Fibroblast of lung (primary cell): Measurements from ENCODE around the gene SPDYE3. TPM values are rescaled to one million over a fixed set of nuclear protein-coding genes. Genes with fewer than 3 reads are reported as not detected.
"Not testable (repeated sequence)": the region's sequence is repeated elsewhere in the genome, so short reads cannot be mapped to it uniquely, and the experiment has no call there.

Experiments used
- DNase-seq, 2 donors: peaks; one replicate each; pipeline versions ENCODE4 v3.0.0 to v3.0.0-alpha.2; 2010; ENCODE audit warnings: low read depth in 2 of 2
- H2AFZ ChIP-seq: 2 replicates; pipeline ENCODE4 v1.5.1; 2012; ENCODE audit warnings: low read length, control low read depth, inconsistent platforms
- H3K27ac ChIP-seq: 2 replicates; pipeline ENCODE4 v1.5.1; 2011; ENCODE audit warnings: low read length, control low read depth; ENCODE audit not compliant: insufficient read depth
- H3K27me3 ChIP-seq: 2 replicates; pipeline ENCODE4 v1.5.1; 2011; ENCODE audit warnings: mild to moderate bottlenecking, low read length; ENCODE audit not compliant: control insufficient read depth, insufficient read depth
- H3K36me3 ChIP-seq: 2 replicates; pipeline ENCODE4 v1.5.1; 2011; ENCODE audit warnings: low read length; ENCODE audit not compliant: control insufficient read depth, insufficient read depth
- H3K4me1 ChIP-seq: 2 replicates; pipeline ENCODE4 v1.5.1; 2011; ENCODE audit warnings: low read length; ENCODE audit not compliant: control insufficient read depth, insufficient read depth; ENCODE audit errors: extremely low read depth
- H3K4me2 ChIP-seq: 2 replicates; pipeline ENCODE4 v1.5.1; 2011; ENCODE audit warnings: low read length, control low read depth; ENCODE audit not compliant: insufficient read depth; ENCODE audit errors: extremely low read depth
- H3K4me3 ChIP-seq, 4 experiments: fragments of 200-600 bp in 1 of 4; sonication (generic) in 1 of 4; replicated peaks in 1 of 4; 2 replicates each; pipeline ENCODE4 v1.5.1; 2011 to 2016; ENCODE audit warnings: low read length in 4 of 4, low read depth in 3 of 4, mild to moderate bottlenecking in 3 of 4, control low read depth in 2 of 4, inconsistent platforms in 1 of 4, mixed read lengths in 1 of 4; ENCODE audit not compliant: insufficient read depth in 1 of 4; ENCODE audit errors: control extremely low read depth in 1 of 4
- H3K79me2 ChIP-seq: 2 replicates; pipeline ENCODE4 v1.5.1; 2012; ENCODE audit warnings: mild to moderate bottlenecking, low read length, inconsistent platforms; ENCODE audit not compliant: control insufficient read depth, insufficient read depth
- H3K9ac ChIP-seq: 2 replicates; pipeline ENCODE4 v1.5.1; 2011; ENCODE audit warnings: mild to moderate bottlenecking, low read length, control low read depth; ENCODE audit not compliant: insufficient read depth
- H3K9me3 ChIP-seq: 2 replicates; pipeline ENCODE4 v1.5.1; 2012; ENCODE audit warnings: low read depth, low read length; ENCODE audit not compliant: control insufficient read depth, insufficient read depth
- H4K20me1 ChIP-seq: 2 replicates; pipeline ENCODE4 v1.5.1; 2011; ENCODE audit warnings: low read length; ENCODE audit not compliant: control insufficient read depth, insufficient read depth; ENCODE audit errors: extremely low read depth
- EZH2 ChIP-seq: IDR thresholded peaks from 2 replicates; pipeline ENCODE4 v1.5.1; 2012; ENCODE audit warnings: low read length, control low read depth, mild to moderate bottlenecking; ENCODE audit errors: missing control alignments
- polyA plus RNA-seq, 2 donors: library from polyadenylated mRNA; depleted of rRNA in 1 of 2; stranded (reverse) in 1 of 2; unstranded in 1 of 2; fragments of >200 nt; gene quantifications; 2 replicates each; pipeline ENCODE4 v1.2.1, GENCODE V29; 2011 to 2012; ENCODE audit warnings: missing spikeins in 1 of 2
- total RNA-seq: library from RNA; depleted of rRNA; stranded (reverse); fragments of >200 nt; gene quantifications from 2 replicates; pipeline ENCODE4 v1.2.1, GENCODE V29; 2014
- TF ChIP-seq, protein P1 (sequence below), 2 donors: IDR thresholded peaks in 1 of 2; conservative IDR thresholded peaks in 1 of 2; 1 replicate in 1 of 2; 2 replicates in 1 of 2; pipeline ENCODE4 v1.5.1; 2011 to 2012; ENCODE audit warnings: low read length in 2 of 2, control low read depth in 1 of 2, inconsistent platforms in 1 of 2, low read depth in 1 of 2, mild to moderate bottlenecking in 1 of 2

The SPDYE3 gene
- total and polyA plus RNA-seq, 2 donors (not counting 1 experiment from before 2014, with no cell fraction given), result not detected

DNA sequence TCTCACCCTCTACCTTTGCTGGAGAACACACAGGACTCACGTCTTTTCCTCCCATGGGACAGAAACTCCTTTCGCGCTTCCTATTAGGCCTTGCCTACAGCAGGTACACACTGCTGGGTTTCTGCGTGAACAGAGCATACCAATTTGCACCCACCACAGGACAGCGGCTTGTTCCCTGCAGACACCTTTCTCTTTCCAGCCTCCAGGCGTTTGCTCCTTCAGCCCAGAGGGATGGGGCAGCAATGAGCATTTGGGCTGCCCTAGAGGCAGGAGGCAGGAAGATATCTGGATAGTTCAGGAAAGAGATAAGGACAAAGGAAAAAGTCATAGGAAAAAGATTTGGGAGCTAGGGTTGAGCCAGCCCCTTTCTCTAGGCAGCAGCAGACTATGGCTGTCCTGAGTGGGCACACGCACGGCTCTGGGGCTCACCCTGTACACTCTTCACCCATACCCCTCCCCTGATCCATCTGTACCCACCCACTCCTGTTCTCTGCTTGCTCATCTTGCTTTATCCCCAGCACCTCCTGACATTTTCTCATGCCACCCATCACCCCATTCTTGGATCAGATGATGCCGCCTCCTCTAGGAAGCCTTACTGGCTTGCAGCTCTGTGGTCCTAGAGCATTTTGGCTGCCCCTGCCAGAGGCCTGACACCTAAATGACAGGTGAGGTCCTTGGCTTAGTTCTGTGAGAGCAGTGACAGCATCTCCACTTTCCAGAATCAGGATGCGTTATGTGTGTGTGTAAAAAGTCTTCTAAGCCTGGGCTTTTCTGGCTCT is 40.7 kb upstream of the SPDYE3 start:
- Histone ChIP-seq H3K4me3 (no peak overlapping the region), H3K79me2 (no peaks in the 10 kb centered on the region), H3K4me2 (no peak overlapping the region), H3K9me3 (no peaks in the 10 kb centered on the region), H3K27ac (no peak overlapping the region), H3K36me3 (no peaks in the 10 kb centered on the region), H3K4me1 (no peaks in the 10 kb centered on the region), H3K27me3 (no peaks in the 10 kb centered on the region), H2AFZ (no peak overlapping the region), H4K20me1 (no peaks in the 10 kb centered on the region), H3K9ac (no peak overlapping the region)
- DNase-seq, result no peak
- TF ChIP-seq, protein P1, sequence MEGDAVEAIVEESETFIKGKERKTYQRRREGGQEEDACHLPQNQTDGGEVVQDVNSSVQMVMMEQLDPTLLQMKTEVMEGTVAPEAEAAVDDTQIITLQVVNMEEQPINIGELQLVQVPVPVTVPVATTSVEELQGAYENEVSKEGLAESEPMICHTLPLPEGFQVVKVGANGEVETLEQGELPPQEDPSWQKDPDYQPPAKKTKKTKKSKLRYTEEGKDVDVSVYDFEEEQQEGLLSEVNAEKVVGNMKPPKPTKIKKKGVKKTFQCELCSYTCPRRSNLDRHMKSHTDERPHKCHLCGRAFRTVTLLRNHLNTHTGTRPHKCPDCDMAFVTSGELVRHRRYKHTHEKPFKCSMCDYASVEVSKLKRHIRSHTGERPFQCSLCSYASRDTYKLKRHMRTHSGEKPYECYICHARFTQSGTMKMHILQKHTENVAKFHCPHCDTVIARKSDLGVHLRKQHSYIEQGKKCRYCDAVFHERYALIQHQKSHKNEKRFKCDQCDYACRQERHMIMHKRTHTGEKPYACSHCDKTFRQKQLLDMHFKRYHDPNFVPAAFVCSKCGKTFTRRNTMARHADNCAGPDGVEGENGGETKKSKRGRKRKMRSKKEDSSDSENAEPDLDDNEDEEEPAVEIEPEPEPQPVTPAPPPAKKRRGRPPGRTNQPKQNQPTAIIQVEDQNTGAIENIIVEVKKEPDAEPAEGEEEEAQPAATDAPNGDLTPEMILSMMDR (conservative IDR thresholded peaks at IDR 0.05 in 1 of 2, IDR thresholded peaks at IDR 0.05 in 1 of 2; ENCODE audit: low read depth in 1 of 2, low read length in 2 of 2), result no peak

DNA sequence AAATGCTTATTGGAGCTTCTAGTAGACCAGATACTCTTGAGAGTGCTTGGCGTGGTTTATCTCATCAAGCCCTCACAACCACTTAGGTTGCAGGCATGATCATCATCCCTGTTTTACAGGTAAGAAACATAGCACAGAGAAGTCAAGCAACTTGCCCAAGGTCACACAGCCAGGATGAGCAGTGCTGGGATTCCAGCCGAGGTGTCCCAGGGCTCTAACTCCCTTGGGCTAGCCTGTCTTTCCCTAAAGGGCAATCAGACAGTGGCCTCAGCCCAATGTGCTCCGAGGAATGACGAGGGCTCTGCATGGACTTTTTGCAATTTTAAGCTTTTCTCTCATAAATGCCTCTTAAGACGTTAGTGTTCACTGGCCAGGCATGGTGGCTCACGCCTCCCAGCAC is 39.9 kb upstream of the SPDYE3 start:
- H3K79me2 ChIP-seq, result no peaks in the 10 kb centered on the region
- H3K4me3 ChIP-seq, result no peak overlapping the region
- no peak for DNase-seq
- no peaks in the 10 kb centered on the region for H3K4me1 ChIP-seq
- no peaks in the 10 kb centered on the region for H4K20me1 ChIP-seq
- H3K4me2 ChIP-seq, result no peak overlapping the region
- H3K27ac ChIP-seq, result no peak overlapping the region
- no peak overlapping the region for H3K9ac ChIP-seq
- H2AFZ ChIP-seq, result no peak overlapping the region
- H3K27me3 ChIP-seq, result no peaks in the 10 kb centered on the region
- no peaks in the 10 kb centered on the region for H3K9me3 ChIP-seq
- no peak for TF ChIP-seq EZH2
- TF ChIP-seq, protein P1 (conservative IDR thresholded peaks at IDR 0.05 in 1 of 2, IDR thresholded peaks at IDR 0.05 in 1 of 2; ENCODE audit: low read depth in 1 of 2, low read length in 2 of 2), result no peak
- H3K36me3 ChIP-seq, result no peaks in the 10 kb centered on the region

DNA sequence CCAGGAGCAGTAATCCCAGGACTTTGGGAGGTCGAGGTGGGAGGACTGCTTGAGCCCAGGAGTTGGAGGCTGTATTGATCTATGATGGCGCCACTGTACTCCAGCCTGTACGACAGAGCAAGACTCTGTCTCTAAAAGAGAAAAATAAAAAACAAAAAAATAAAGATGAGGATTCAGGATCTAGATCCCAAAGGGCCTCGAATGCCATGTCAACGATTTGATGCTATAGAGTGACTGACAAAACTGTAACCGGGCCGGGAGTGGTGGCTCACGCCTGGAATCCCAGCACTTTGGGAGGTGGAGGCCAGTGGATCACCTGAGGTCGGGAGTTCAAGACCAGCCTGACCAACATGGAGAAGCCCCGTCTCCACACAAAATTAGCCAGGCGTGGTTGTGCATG is 38.6 kb upstream of the SPDYE3 start:
- H3K4me2 ChIP-seq, H3K79me2 ChIP-seq, H3K36me3 ChIP-seq: not testable (repeated sequence)

DNA sequence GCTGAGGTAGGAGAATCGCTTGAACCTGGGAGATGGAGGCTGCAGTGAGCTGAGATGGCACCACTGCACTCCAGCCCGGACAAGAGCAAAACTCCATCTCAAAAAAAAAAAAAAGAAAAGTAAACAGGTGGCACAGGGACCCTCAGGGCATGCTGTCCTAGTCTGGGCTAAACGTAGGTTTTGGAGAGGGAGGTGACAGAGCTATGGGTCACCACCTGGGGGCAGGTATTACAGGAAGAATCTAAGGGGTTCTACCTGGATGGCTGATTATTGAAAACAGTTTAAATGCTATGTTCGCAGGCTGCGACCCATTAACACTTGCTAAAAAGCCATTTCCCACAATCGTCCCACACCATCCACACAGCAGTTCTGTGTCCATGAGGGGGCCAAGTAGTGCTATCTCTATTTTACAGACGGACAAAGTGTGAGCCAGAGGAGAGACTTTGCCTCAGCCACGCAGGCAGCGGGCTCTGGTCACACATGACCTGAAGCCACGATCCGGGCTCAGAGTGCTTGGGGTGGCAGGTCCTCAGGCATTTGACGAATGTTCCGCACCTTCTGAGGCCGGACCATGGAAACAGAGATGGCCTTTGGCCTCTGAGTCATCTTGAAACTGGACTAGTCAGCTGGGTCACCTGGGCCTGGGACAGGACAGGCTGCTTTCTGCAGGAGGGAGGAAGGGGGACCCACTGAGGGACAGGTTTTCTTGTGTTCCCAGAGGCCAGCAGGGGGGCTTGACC is 38.0 kb upstream of the SPDYE3 start:
- DNase-seq, H3K4me2 ChIP-seq, H3K27ac ChIP-seq, H3K27me3 ChIP-seq, H3K9me3 ChIP-seq, H2AFZ ChIP-seq, H3K36me3 ChIP-seq, H3K4me3 ChIP-seq, H3K4me1 ChIP-seq, H3K9ac ChIP-seq, H4K20me1 ChIP-seq, H3K79me2 ChIP-seq: not testable (repeated sequence)

More for the DNA sequence above, 38.6 kb upstream of the SPDYE3 start:
- H3K4me1 ChIP-seq, H4K20me1 ChIP-seq, H3K9ac ChIP-seq, H3K9me3 ChIP-seq, H3K4me3 ChIP-seq, H3K27ac ChIP-seq, H2AFZ ChIP-seq, DNase-seq, H3K27me3 ChIP-seq: not testable (repeated sequence)

DNA sequence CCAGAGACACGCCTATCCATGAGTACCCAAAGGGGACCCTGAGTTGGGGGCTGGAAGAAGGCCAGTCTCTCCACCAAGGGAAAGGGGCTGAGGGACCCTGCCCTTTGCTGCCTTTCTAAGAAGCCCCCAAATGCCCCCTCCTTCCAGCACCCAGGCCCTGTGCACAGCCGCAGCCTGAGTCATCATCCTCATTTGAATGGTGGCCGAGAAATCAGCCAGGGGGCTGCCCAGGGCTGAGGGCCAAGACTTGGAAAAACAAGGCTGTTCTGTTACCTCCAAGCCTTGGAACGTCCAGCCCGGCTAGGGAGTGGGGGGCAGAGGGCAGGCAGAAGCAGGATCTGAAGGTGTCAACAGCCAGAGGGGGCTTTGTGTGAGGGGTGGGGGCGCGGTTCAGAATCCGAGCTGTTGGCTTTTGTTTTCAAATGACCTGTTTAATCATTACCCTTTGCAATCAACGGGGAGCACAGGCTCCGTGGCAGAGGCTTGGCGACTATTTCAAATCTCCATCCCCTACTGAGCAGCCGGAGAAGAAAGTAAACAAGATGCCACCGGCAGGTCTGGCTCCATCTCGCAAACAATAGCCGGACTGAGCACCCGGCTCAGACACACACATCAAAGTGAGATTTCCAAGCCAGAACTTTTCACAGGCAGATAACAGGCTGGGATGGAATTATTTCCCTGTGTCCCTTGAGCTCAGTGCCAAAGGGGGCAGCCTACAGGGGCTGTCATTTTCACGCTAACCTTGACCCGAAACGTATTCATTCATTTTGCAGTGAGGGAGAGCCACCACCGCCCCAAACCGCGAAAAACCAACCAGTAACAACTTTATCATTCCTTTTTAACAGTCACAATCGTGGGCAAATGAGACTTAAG is 37.2 kb upstream of the SPDYE3 start:
- not testable (repeated sequence) for H3K4me1 ChIP-seq, H3K27me3 ChIP-seq, H3K9ac ChIP-seq, H3K27ac ChIP-seq, H3K79me2 ChIP-seq, H3K9me3 ChIP-seq, H2AFZ ChIP-seq, H3K36me3 ChIP-seq, H4K20me1 ChIP-seq
- peak in 1 of 2 donors; percentile 36 for DNase-seq
- peak overlapping the region; percentile 90 for H3K4me2 ChIP-seq
- peak overlapping the region; percentile 36 to 64 (median 43) for H3K4me3 ChIP-seq
